ENCODE data around the gene PSENEN.
"Not testable (repeated sequence)": the region's sequence is repeated elsewhere in the genome, so short reads cannot be mapped to it uniquely, and the experiment has no call there.

Gene PSENEN

GRCh38 chr19:35787227-35787799 lies 41.9 kb downstream of the PSENEN start:
- DNase-seq, result no peak

DNA sequence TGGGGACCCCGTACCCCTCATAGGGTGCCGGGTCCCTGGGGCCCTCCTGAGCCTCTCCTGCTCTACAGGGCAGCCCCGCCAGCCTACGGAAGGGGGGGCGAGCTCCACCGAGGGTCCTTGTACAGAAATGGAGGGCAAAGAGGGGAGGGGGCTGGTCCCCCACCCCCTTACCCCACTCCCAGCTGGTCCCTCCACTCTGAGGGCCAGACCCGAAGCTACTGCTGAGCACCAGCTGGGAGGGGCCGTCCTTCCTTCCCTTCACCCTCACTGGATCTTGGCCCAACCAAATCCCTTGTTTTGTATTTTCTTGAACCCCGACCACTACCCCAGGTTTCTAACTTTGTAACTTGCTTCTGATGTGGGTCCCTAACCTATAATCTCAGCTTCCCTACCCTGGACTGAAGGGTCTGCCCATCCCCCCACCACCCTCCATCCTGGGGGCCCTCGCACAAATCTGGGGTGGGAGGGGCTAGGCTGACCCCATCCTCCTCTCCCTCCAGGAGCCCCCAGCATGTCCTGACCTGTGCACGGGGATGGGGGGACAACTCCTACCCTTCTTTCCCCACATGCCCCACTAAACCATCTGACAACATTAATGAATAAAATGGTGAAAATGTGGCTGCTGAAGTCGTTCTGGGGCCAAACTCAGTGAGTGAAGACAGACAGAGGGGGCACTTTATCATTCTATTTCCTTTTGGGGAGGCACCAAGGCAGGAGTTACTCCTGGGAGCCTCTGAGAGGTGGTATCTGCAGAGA lies 42.9 kb downstream of the PSENEN start:
- DNase-seq, result no peak

- DNase-seq, result no peak
Observed at GRCh38 chr19:35789195-35789977, 43.9 kb downstream of the PSENEN start.

DNA sequence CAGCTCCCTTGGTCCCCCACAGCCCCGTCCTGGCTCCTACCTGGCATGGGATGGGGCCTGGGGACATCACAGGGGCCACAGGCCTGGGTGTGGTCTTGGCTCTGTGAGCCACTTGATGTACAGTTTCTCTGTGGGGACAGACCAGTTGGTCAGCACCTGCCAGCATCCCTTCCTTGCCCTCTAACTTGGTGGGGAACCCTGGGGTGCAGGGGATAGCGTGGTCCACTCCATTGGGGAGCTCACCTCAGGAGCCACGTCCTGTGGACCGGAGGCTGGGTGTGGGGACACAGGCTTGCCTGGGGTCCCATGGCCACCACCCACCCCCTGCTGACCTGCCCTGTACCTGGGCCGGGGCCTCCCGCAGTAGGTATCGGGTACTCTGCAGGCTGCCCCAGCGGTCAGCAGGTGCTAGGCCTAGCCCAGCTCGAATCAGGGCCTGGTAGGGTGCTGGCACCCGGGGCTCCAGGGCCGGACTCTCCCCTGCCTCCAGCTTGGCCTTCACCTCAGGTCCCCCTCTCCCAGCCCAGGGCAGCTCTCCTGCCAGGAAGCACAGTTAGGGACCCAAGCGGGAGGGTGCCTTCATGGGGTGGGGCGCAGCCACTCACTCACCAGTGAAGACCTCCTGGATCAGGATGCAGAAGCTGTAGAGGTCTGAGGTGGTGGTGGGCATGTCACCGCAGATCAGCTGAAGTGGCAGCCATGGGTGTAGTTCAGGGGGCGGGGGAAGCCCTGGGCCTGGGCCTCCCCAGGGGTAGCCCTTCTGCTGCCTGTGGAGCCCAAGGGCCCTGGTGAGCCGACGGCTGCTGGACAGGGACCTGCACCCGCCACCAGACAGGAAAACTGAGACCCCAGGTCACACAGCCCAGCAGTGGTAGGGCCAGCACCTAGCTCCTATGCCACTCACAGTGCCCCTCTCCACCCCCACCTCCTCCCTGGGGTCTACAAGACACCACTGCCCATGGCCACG lies 44.8 kb downstream of the PSENEN start:
- DNase-seq, result peak in 1 of 56 donors; percentile 2

- DNase-seq, result no peak
Observed at GRCh38 chr19:35790981-35791813, 45.7 kb downstream of the PSENEN start.

DNA sequence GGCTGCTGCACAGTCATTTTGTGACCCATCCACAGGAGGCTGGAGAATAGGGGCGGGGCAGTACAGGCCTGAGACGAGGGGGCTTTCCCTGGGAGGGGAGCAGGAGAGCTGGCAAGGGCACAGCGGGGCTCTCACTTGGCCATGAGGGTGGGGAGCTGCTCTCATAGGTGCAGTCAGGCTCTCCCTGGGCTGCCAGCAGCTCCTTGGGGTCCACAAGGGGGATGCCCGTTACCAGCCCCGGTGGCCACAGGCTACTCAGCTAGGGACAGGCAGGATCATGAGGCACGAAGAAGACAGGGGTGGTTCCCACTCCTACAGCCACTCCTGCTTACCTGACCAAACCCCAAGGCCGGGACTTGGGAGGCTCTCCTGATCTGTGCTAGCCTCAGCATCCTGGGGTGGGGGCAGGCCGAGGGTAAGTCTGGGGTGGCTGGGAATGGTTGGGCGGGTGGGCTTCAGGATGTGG lies 46.4 kb downstream of the PSENEN start:
- no peak for DNase-seq

DNA sequence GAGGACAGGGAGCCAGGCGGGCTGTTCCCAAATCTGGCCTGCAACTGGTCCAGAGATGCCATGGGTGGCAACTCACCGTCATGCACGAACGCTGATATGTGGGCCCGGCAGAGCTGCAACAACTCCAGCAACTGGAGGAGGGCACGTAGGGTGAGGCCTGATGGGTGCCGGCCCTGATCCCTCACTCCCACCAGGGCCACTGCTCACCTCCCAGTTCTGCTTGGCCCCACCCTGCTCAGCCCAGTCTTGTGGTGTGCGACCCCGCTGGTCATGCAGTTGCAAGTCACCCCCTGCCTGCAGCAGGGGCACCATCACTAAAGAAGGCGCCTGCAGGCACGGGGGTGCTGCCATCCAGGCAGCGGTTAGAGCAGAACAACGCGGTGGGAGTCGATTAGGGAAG lies 46.9 kb downstream of the PSENEN start:
- no peak for DNase-seq

DNA sequence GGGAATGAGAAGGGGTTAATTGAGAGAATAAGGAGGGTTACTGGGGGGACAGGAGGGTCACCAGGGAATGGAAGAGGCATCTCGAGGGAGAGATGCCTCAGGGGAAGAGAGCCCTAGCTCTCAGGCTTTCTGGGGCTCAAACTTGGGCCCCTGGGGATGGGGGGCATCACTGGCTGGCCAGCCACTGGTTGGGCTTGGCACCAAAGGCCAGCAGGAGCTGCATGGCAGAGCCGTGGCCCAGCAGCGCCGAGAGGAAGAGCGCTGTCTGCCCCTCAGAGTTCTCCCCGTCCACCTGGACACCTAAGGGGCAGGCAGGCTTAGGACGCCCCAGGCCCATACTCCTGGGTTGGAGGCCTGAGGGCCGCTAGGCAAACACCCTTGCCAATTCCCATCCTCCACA lies 47.4 kb downstream of the PSENEN start:
- DNase-seq, result no peak

DNA sequence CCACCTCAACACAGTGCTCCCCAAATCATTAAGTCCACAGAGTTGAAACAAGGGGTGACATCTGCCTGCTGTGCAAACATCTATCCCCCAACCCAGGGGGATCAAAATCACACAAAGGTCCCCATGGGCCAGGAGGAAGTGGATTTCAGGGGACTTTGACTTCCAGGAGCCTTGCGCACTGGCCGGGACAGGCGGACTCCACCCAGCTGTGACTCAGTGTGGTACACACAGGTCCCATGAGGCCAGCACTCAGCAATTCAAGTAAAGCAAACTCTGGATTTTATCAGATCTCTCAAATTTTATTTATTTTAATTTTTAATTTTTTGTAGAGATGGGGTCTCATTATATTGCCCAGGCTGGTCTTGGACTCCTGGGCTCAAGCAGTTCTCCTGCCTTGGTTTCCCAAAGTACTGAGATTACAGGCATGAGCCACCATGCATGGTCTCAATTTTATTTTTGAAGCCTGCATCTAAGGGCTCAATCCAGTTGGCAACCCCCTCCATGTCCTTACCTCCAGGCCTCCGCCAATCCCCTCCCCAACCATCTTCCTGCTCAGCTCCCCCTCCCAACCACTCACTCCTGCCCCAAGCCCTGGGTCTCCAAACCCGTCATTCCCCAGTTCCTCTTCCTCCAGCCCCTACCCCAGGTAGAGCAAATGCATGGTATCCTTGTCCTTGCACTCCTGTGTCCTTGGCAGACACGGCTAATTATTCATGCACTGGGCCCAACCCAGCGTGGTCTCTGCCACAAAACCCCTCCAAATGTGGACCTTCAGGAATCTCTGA lies 48.1 kb downstream of the PSENEN start:
- no peak for DNase-seq

DNA sequence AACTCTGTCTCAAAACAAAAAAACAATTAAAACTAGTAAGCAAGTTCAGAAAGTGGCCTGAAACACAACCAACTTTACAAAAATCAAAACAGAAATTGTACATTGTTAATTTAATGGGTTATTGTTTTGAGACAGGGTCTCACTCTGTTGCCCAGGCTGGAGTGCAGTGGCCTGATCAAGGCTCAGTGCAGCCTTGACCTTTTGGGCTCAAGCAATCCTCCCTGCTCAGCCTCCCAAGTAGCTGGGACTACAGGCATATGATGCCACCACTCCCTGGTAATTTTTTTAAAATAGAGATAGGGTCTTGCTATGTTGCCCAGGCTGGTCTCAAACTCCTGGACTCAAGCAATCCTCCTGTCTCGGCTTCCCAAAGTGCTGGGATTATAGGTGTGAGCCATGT lies 50.1 kb downstream of the PSENEN start:
- DNase-seq, result not testable (repeated sequence)
